ENCODE results near the gene TEKT2.

TEKT2 gene

DNA sequence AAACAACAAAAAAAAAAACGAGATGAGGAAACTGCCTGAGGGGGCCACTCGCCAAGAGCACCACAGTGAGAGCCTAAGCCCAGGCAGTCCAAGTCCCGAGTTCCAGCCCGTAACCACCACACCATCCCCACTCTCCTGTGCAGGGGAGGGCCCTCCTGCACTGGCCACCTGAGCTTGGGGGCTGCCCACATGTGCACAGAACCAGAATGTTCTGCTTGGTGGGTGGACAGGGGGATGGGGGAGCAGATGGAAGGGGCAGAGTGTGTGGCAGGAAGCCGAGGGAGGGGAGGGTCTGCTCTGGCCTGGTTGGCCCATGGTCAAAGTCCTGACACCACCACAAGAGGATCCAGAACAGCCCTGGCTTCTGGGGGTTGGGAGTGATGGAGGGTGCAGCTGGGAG lies 22.4 kb downstream of the TEKT2 start:
- TF ChIP-seq EZH2phosphoT487 (IDR thresholded peaks at IDR 0.05; ENCODE audit: low read depth) = no peak
- TF ChIP-seq, protein P1, sequence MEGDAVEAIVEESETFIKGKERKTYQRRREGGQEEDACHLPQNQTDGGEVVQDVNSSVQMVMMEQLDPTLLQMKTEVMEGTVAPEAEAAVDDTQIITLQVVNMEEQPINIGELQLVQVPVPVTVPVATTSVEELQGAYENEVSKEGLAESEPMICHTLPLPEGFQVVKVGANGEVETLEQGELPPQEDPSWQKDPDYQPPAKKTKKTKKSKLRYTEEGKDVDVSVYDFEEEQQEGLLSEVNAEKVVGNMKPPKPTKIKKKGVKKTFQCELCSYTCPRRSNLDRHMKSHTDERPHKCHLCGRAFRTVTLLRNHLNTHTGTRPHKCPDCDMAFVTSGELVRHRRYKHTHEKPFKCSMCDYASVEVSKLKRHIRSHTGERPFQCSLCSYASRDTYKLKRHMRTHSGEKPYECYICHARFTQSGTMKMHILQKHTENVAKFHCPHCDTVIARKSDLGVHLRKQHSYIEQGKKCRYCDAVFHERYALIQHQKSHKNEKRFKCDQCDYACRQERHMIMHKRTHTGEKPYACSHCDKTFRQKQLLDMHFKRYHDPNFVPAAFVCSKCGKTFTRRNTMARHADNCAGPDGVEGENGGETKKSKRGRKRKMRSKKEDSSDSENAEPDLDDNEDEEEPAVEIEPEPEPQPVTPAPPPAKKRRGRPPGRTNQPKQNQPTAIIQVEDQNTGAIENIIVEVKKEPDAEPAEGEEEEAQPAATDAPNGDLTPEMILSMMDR (IDR thresholded peaks at IDR 0.05; ENCODE audit: low read depth, low read length) = no peak
- H3K27ac ChIP-seq (ENCODE audit: low read length) = no peak overlapping the region
- no peak overlapping the region for H3K9ac ChIP-seq (ENCODE audit: low read length)
- H2AFZ ChIP-seq (ENCODE audit: low read depth, low read length) = no peak overlapping the region
- no peaks in the 10 kb centered on the region for H3K79me2 ChIP-seq (ENCODE audit: low read length)
- no peak overlapping the region for H3K4me2 ChIP-seq (ENCODE audit: low read length)
- H4K20me1 ChIP-seq (ENCODE audit: insufficient read depth, low read length) = no peaks in the 10 kb centered on the region
- H3K27me3 ChIP-seq (ENCODE audit: low read depth, low read length) = no peaks in the 10 kb centered on the region
- no peaks in the 10 kb centered on the region for H3K36me3 ChIP-seq (replicated peaks; ENCODE audit: low read depth, low read length)
- H3K4me3 ChIP-seq (ENCODE audit: low read length) = no peak overlapping the region
- no peaks in the 10 kb centered on the region for H3K4me1 ChIP-seq (ENCODE audit: low read length)
- H3K9me3 ChIP-seq (ENCODE audit: insufficient read depth, low read length) = no peaks in the 10 kb centered on the region

DNA sequence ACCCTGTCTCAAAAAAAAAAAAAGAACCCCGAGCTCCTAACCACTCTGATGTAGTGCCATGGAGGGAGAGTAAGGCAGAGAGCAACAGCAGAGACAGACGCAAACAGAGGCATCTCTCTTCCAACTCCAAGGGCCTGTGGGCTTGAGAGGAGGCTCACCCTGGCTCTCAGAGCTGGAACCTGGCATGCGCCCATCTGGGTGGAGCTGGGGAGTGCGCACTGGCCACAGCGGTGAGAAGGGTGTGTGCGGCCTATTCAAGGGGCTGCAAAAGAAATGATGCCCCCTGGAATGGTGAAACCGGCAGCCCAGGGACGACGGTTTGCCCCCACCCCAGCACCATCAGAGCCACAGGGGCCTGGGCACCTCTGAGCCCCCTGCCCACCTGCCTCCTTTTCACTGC lies 23.5 kb downstream of the TEKT2 start:
- no peak for TF ChIP-seq EZH2phosphoT487 (IDR thresholded peaks at IDR 0.05; ENCODE audit: low read depth)
- TF ChIP-seq, protein P1 (IDR thresholded peaks at IDR 0.05; ENCODE audit: low read depth, low read length) = no peak
- no peaks in the 10 kb centered on the region for H3K36me3 ChIP-seq (replicated peaks; ENCODE audit: low read depth, low read length)
- no peaks in the 10 kb centered on the region for H4K20me1 ChIP-seq (ENCODE audit: insufficient read depth, low read length)
- H3K27ac ChIP-seq (ENCODE audit: low read length) = no peak overlapping the region
- no peak overlapping the region for H3K4me2 ChIP-seq (ENCODE audit: low read length)
- no peaks in the 10 kb centered on the region for H3K27me3 ChIP-seq (ENCODE audit: low read depth, low read length)
- H3K4me1 ChIP-seq (ENCODE audit: low read length) = no peaks in the 10 kb centered on the region
- H3K9me3 ChIP-seq (ENCODE audit: insufficient read depth, low read length) = no peaks in the 10 kb centered on the region
- H3K79me2 ChIP-seq (ENCODE audit: low read length) = no peaks in the 10 kb centered on the region
- H2AFZ ChIP-seq (ENCODE audit: low read depth, low read length) = no peak overlapping the region
- H3K4me3 ChIP-seq (ENCODE audit: low read length) = no peak overlapping the region
- H3K9ac ChIP-seq (ENCODE audit: low read length) = no peak overlapping the region

DNA sequence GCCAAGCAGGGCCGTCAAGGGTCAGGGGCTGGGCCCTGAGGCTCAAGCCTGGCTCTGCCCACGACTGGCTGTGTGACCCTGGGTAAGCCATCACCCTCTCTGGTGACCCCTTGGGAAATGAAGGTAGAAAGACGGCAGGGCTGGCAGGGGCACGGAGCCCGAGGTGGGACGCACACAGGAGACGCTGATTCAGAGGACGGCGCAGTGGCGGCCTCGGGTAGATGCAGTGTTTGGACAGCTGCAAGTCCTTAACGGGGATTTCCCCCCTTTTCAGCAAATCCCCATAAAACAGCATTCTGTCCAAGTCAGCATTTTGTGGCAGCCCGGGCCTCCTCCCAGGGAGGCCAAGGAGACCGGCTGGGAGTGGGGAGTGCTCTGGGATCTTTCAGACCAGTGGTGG lies 24.4 kb downstream of the TEKT2 start:
- H3K4me1 ChIP-seq (ENCODE audit: low read length) = no peaks in the 10 kb centered on the region
- no peaks in the 10 kb centered on the region for H3K79me2 ChIP-seq (ENCODE audit: low read length)
- no peaks in the 10 kb centered on the region for H3K9me3 ChIP-seq (ENCODE audit: insufficient read depth, low read length)
- no peaks in the 10 kb centered on the region for H4K20me1 ChIP-seq (ENCODE audit: insufficient read depth, low read length)
- TF ChIP-seq, protein P1 (IDR thresholded peaks at IDR 0.05; ENCODE audit: low read depth, low read length) = no peak
- no peak for TF ChIP-seq EZH2phosphoT487 (IDR thresholded peaks at IDR 0.05; ENCODE audit: low read depth)
- H3K36me3 ChIP-seq (replicated peaks; ENCODE audit: low read depth, low read length) = no peaks in the 10 kb centered on the region
- no peak overlapping the region for H3K4me2 ChIP-seq (ENCODE audit: low read length)
- no peak overlapping the region for H3K27ac ChIP-seq (ENCODE audit: low read length)
- no peak overlapping the region for H3K4me3 ChIP-seq (ENCODE audit: low read length)
- no peaks in the 10 kb centered on the region for H3K27me3 ChIP-seq (ENCODE audit: low read depth, low read length)
- no peak overlapping the region for H2AFZ ChIP-seq (ENCODE audit: low read depth, low read length)
- H3K9ac ChIP-seq (ENCODE audit: low read length) = no peak overlapping the region

- TF ChIP-seq, protein P1 (IDR thresholded peaks at IDR 0.05; ENCODE audit: low read depth, low read length) = no peak
- no peak for TF ChIP-seq EZH2phosphoT487 (IDR thresholded peaks at IDR 0.05; ENCODE audit: low read depth)
- Histone ChIP-seq H3K9ac (ENCODE audit: low read length) (no peak overlapping the region), H3K4me2 (ENCODE audit: low read length) (no peak overlapping the region)
These were observed 25.3 kb downstream of the TEKT2 start for GRCh38 chr1:36109041-36109679.

More at GRCh38 chr1:36109041-36109679, 25.3 kb downstream of the TEKT2 start:
- no peak overlapping the region for H2AFZ ChIP-seq (ENCODE audit: low read depth, low read length)
- no peaks in the 10 kb centered on the region for H4K20me1 ChIP-seq (ENCODE audit: insufficient read depth, low read length)
- no peak overlapping the region for H3K27ac ChIP-seq (ENCODE audit: low read length)
- H3K27me3 ChIP-seq (ENCODE audit: low read depth, low read length) = no peaks in the 10 kb centered on the region
- no peaks in the 10 kb centered on the region for H3K36me3 ChIP-seq (replicated peaks; ENCODE audit: low read depth, low read length)
- H3K9me3 ChIP-seq (ENCODE audit: insufficient read depth, low read length) = no peaks in the 10 kb centered on the region
- H3K4me3 ChIP-seq (ENCODE audit: low read length) = no peak overlapping the region
- H3K79me2 ChIP-seq (ENCODE audit: low read length) = no peaks in the 10 kb centered on the region
- H3K4me1 ChIP-seq (ENCODE audit: low read length) = no peaks in the 10 kb centered on the region

Data from OCI-LY3 (cell line).